IPS-20b (cell line): ENCODE data around the gene MCM8.

Experiments
- H3K27ac ChIP-seq: one replicate; pipeline ENCODE4 v1.5.1; 2013; ENCODE audit warnings: low read length
- H3K27me3 ChIP-seq: 2 replicates; pipeline ENCODE4 v1.6.1; 2013; ENCODE audit warnings: mild to moderate bottlenecking, low read length, inconsistent platforms; ENCODE audit not compliant: insufficient read depth
- H3K36me3 ChIP-seq: 2 replicates; pipeline ENCODE4 v1.6.1; 2013; ENCODE audit warnings: low read depth, mild to moderate bottlenecking, inconsistent platforms, low read length, moderate library complexity; ENCODE audit not compliant: insufficient read depth
- H3K4me1 ChIP-seq: 2 replicates; pipeline ENCODE4 v1.6.1; 2013; ENCODE audit warnings: mild to moderate bottlenecking, control low read depth, inconsistent platforms, low read length, moderate library complexity; ENCODE audit not compliant: insufficient read depth
- H3K4me3 ChIP-seq: 2 replicates; pipeline ENCODE4 v1.5.1; 2013; ENCODE audit warnings: mild to moderate bottlenecking, low read length, inconsistent platforms
- H3K9ac ChIP-seq: 2 replicates; pipeline ENCODE4 v1.6.1; 2013; ENCODE audit warnings: low read depth, mild to moderate bottlenecking, inconsistent platforms, low read length, moderate library complexity
- H3K9me3 ChIP-seq: 2 replicates; pipeline ENCODE4 v1.6.1; 2013; ENCODE audit warnings: mild to moderate bottlenecking, low read depth, low read length, inconsistent platforms; ENCODE audit not compliant: insufficient read depth

MCM8 gene

GRCh38 chr20:6046432-6046831, 96.0 kb downstream of the MCM8 start:
- Histone ChIP-seq H3K36me3 (no peaks in the 10 kb centered on the region), H3K9ac (no peak overlapping the region), H3K27me3 (peaks cover 28% of the 10 kb centered on the region), H3K9me3 (no peaks in the 10 kb centered on the region), H3K4me3 (no peak overlapping the region), H3K27ac (no peak overlapping the region), H3K4me1 (no peaks in the 10 kb centered on the region)

GRCh38 chr20:6048391-6048790, 97.9 kb downstream of the MCM8 start:
- no peak overlapping the region for H3K4me3 ChIP-seq
- H3K9ac ChIP-seq, result no peak overlapping the region
- H3K4me1 ChIP-seq, result no peaks in the 10 kb centered on the region
- H3K27ac ChIP-seq, result no peak overlapping the region
- H3K36me3 ChIP-seq, result no peaks in the 10 kb centered on the region
- H3K27me3 ChIP-seq, result peaks cover 48% of the 10 kb centered on the region
- no peaks in the 10 kb centered on the region for H3K9me3 ChIP-seq
